Adrenal gland (tissue), 12 donors: ENCODE data around the gene RAD51B. TPM values are rescaled to one million over a fixed set of nuclear protein-coding genes. Genes with fewer than 3 reads are reported as not detected.

Experiments
- DNase-seq, 7 donors: peaks; one replicate each; pipeline ENCODE4 v3.0.0-alpha.2; 2019 to 2020
- H3K27ac ChIP-seq, 5 donors: fragments of 200-600 bp; sonication (generic) in 4 of 5; 1 replicate in 3 of 5; 2 replicates in 2 of 5; pipeline versions ENCODE4 v1.5.1 to v1.8.0; 2016 to 2020; ENCODE audit warnings: mild to moderate bottlenecking in 1 of 5
- H3K27me3 ChIP-seq: fragments of 200-600 bp; 2 replicates; pipeline ENCODE4 v1.8.0; 2021
- H3K36me3 ChIP-seq, 2 donors: fragments of 200-600 bp; replicated peaks in 1 of 2; 1 replicate in 1 of 2; 2 replicates in 1 of 2; pipeline versions ENCODE4 v1.5.1 to v1.8.0; 2018 to 2022
- H3K4me1 ChIP-seq, 2 donors: fragments of 200-600 bp; replicated peaks in 1 of 2; 1 replicate in 1 of 2; 2 replicates in 1 of 2; pipeline versions ENCODE4 v1.5.1 to v1.8.0; 2018 to 2021
- H3K4me3 ChIP-seq, 4 donors: fragments of 200-600 bp; sonication (generic) in 3 of 4; one replicate each; pipeline ENCODE4 v1.5.1; 2016 to 2018
- H3K9me3 ChIP-seq, 3 donors: fragments of 200-600 bp; sonication (generic) in 1 of 3; replicated peaks in 1 of 3; 1 replicate in 2 of 3; 2 replicates in 1 of 3; pipeline versions ENCODE4 v1.5.1 to v1.8.0; 2016 to 2021
- POLR2A ChIP-seq, 2 donors: fragments of 450-650 bp; IDR thresholded peaks; one replicate each; pipeline ENCODE4 v1.6.1; 2017; ENCODE audit warnings: antibody characterized with exemption in 2 of 2, mild to moderate bottlenecking in 2 of 2, moderate library complexity in 1 of 2
- WGBS, 4 donors: extraction: QIAGEN DNeasy Blood & Tissue Kit in 2 of 4; methylation state at CpG; one replicate each; pipeline versions ENCODE4 v1.1.5 to v1.1.7; 2013 to 2017; 5-methylcytosine and 5-hydroxymethylcytosine counted together
- intact Hi-C, 2 donors: fragments of 100-400 bp; cut with DNase I; formaldehyde crosslinking; loops; one replicate each; pipeline versions ENCODE4 v1.14.1 to v1.15.0; 2022 to 2023
- polyA plus RNA-seq, 3 donors: library from polyadenylated mRNA; stranded (reverse); fragments of 200-250 nt in 2 of 3; fragments of 350-450 nt in 1 of 3; fragmentation: Illumina TruSeq in 1 of 3; extraction: RNeasy Lipid Tissue Mini Kit (QIAGEN cat#74804) in 1 of 3; gene quantifications; one replicate each; pipeline ENCODE4 v1.2.3, GENCODE V29; 2013 to 2014
- total RNA-seq, 9 donors: library from RNA; depleted of rRNA in 4 of 9; stranded (reverse); fragments of >200 nt in 4 of 9; fragments of 120-200 nt in 1 of 9; fragmentation: NEBNext Ultra II Directional in 1 of 9; extraction: Animal tissue kit (Norgen Biotek cat#: 25700) in 1 of 9; gene quantifications; one replicate each; pipeline versions ENCODE4 v1.1.0 to v1.2.4, GENCODE V29; 2013 to 2023
- TF ChIP-seq, protein P1 (sequence below), 6 experiments: fragments of 450-650 bp in 4 of 6; fragments of 200-600 bp in 2 of 6; sonication (generic) in 1 of 6; IDR thresholded peaks; 1 replicate in 5 of 6; 2 replicates in 1 of 6; pipeline versions ENCODE4 v1.5.1 to v1.8.0; 2016 to 2021; ENCODE audit warnings: antibody characterized with exemption in 6 of 6, mild to moderate bottlenecking in 2 of 6, moderate library complexity in 1 of 6
- donor health status: healthy with polysubstance abuse.
- donor health status: Bipolar disorder and iron deficiency.
- donor health status: DM: yes; HTN: yes; CAD: no.
- donor health status: DM: no; HTN: no; CAD: no.
- donor health status: DM: no; HTN: no; CAD: no.
- donor health status: DM: yes; HTN: yes; CAD: no.

The RAD51B gene
- total and polyA plus RNA-seq, 12 donors = 2.3 to 24.6 (median 12.4) TPM

- DNase-seq = peak in 2 of 7 donors; percentile 0 to 20
- intact Hi-C loops = no loop called here
- Histone ChIP-seq H3K27me3 (no peaks in the 10 kb centered on the region), H3K9me3 (no peaks in the 10 kb centered on the region), H3K27ac (peak overlapping the region in 2 of 5 donors; percentile 52 to 57), H3K36me3 (no peaks in the 10 kb centered on the region), H3K4me3 (no peak overlapping the region), H3K4me1 (peaks cover 0 to 53% of the 10 kb centered on the region in 2 donors)
- no peak for TF ChIP-seq POLR2A (IDR thresholded peaks at IDR 0.05)
- TF ChIP-seq, protein P1, sequence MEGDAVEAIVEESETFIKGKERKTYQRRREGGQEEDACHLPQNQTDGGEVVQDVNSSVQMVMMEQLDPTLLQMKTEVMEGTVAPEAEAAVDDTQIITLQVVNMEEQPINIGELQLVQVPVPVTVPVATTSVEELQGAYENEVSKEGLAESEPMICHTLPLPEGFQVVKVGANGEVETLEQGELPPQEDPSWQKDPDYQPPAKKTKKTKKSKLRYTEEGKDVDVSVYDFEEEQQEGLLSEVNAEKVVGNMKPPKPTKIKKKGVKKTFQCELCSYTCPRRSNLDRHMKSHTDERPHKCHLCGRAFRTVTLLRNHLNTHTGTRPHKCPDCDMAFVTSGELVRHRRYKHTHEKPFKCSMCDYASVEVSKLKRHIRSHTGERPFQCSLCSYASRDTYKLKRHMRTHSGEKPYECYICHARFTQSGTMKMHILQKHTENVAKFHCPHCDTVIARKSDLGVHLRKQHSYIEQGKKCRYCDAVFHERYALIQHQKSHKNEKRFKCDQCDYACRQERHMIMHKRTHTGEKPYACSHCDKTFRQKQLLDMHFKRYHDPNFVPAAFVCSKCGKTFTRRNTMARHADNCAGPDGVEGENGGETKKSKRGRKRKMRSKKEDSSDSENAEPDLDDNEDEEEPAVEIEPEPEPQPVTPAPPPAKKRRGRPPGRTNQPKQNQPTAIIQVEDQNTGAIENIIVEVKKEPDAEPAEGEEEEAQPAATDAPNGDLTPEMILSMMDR (IDR thresholded peaks at IDR 0.05) = no peak
- 80 to 100% (median 87%) methylated on average over 7 of the region's 7 CpGs for WGBS, 4 donors
Observed at GRCh38 chr14:68668531-68668930, 849.0 kb downstream of the RAD51B start.

- Histone ChIP-seq H3K27ac (peak overlapping the region in 2 of 5 donors; percentile 52 to 54), H3K36me3 (no peaks in the 10 kb centered on the region), H3K9me3 (no peaks in the 10 kb centered on the region), H3K4me3 (no peak overlapping the region), H3K27me3 (no peaks in the 10 kb centered on the region), H3K4me1 (peaks cover 0 to 48% of the 10 kb centered on the region in 2 donors)
- WGBS, 4 donors = 71 to 84% (median 76%) methylated on average over 3 of the region's 3 CpGs
- TF ChIP-seq POLR2A (IDR thresholded peaks at IDR 0.05) = no peak
- TF ChIP-seq, protein P1 (IDR thresholded peaks at IDR 0.05) = no peak
- intact Hi-C loops = no loop called here
- peak in 2 of 7 donors; percentile 4 to 34 for DNase-seq
Observed at GRCh38 chr14:68669111-68669511, 849.5 kb downstream of the RAD51B start.

DNA sequence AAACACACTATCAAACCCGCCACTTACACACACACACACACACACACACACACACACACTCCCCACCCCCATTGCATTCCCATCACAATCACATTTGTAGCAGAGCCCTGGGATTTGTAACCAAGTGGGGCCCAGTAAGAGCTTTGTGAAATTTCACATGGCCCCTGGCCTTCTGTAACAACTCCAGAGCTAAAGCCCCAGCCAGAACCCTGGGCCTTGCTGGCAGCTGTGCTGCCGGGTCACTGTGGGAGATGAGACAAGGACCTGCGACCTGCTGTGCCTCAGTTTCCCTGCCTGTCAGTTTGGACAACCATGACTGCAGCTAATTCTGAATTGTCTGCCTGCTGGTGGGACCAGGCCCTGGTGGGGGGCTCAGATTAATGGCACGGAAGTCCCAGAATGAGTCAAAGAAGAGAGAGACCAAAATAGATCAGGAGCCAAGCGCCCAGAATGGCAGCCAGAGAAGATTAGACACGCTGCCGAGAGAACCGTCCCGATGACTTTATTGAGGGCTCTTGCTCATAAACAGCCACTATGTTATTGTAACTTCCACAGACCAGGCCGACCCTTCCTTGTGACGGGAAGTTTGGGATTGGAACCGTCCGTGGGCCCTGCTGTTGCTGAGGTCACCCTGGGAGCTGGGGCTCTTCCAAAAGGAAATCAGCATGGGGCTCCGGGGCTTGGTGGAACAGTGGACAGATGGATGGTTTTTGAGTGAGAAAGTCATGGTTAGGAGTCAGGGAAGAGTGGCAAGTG is 850.2 kb downstream of the RAD51B start:
- H3K36me3 ChIP-seq = no peaks in the 10 kb centered on the region
- 77 to 84% (median 80%) methylated on average over 14 of the region's 14 CpGs for WGBS, 4 donors
- intact Hi-C loops = no loop called here
- no peaks in the 10 kb centered on the region for H3K9me3 ChIP-seq
- H3K4me3 ChIP-seq = no peak overlapping the region
- peak overlapping the region in 2 of 5 donors; percentile 54 to 65 for H3K27ac ChIP-seq
- no peaks in the 10 kb centered on the region for H3K27me3 ChIP-seq
- TF ChIP-seq, protein P1 (IDR thresholded peaks at IDR 0.05) = no peak
- TF ChIP-seq POLR2A (IDR thresholded peaks at IDR 0.05) = no peak
- DNase-seq = peak in 2 of 7 donors; percentile 16 to 42
- H3K4me1 ChIP-seq = peaks cover 0 to 41% of the 10 kb centered on the region in 2 donors

- Histone ChIP-seq H3K27me3 (no peaks in the 10 kb centered on the region), H3K4me3 (no peak overlapping the region), H3K27ac (peak overlapping the region in 2 of 5 donors; percentile 54 to 65), H3K4me1 (peaks cover 0 to 36% of the 10 kb centered on the region in 2 donors), H3K9me3 (no peaks in the 10 kb centered on the region), H3K36me3 (no peaks in the 10 kb centered on the region)
- DNase-seq = peak in 1 of 7 donors; percentile 4
- intact Hi-C loops = no loop called here
- 60 to 87% (median 82%) methylated on average over 1 of the region's 1 CpG for WGBS, 4 donors
- no peak for TF ChIP-seq POLR2A (IDR thresholded peaks at IDR 0.05)
- TF ChIP-seq, protein P1 (IDR thresholded peaks at IDR 0.05) = no peak
Observed at GRCh38 chr14:68670359-68670715, 850.8 kb downstream of the RAD51B start.
